GM18520 (cell line): ENCODE data around the gene GGT6.
A peak's percentile ranks its signal among the peaks of the same experiment; 100 is the strongest.

ENCODE experiments used
- ATAC-seq: cut with Tn5 transposase; IDR thresholded peaks from one replicate; pipeline ENCODE4 v1.9.1; 2021; ENCODE audit not compliant: unreplicated experiment

The GGT6 gene

DNA sequence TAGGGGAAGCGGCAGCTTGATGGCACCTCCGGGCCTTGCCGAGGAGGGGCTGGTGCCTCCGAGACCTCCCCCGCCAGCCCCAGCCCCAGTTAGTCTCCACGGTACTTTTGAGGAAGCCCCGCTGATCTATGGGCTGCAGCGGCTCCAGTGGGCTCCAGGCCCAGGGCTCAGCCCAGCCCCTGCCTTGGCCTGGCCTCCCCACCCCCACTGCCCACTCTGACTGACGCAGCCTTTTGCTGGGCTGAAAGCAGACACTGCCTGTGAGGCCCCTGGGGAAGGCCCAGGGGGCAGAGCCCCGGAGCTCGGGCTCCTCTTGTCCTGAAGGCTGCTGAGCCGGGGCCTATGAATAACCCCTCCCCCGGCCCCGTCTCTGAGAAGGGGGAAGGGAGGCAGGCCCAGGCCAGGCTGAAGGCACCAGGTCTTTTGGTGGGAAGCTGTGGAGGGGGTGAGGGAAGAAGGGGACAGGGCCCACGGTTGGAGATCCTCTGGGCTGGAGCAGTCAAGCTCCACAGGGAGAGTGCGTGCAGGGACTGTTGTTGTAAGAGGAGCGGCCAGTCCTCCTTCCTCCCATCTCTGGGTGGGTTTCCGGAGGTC, 16.4 kb upstream of the GGT6 start:
- no peak for ATAC-seq

DNA sequence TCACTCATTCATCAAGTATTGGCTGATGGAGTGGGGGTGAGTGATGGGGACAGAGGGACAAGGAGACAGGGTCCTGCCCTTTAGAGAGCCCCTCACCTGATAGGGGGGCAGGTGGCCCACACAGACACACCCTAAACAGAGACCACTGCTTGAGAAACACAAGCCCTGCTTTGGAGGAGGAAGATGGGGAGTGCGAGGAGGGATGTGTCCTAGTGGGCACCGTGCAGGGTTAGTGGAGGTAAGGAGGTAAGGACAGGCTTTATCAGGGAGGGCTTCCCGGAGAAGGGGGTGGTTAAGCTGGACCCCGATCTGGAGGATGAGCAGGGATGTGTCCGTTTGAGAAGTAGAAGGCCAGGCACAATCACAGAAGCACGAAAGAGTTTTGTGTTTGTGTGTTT, 15.8 kb upstream of the GGT6 start:
- no peak for ATAC-seq

GRCh38 chr17:4574448-4575045, 14.2 kb upstream of the GGT6 start:
- ATAC-seq = no peak

DNA sequence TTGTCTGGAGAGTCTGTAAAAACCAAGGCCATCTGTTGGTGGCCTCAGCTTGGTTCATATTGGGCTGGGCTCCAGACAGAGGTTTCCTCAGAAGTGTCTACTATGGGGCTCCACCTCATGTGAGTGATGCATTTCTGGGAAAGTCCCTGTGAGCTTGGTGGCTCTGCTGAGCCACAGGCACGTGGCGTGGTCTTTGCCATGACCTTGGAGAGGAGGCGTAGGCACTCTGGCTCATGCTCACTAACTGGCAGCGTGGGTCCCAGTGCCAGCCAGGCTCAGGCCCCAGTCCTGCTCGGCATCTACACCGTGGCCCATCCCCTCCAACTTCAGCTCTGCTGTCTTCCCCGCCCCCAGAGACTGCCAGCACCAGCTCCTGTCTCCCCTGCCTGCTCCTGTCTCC, 13.3 kb upstream of the GGT6 start:
- ATAC-seq = peak; percentile 74

GRCh38 chr17:4573115-4573514, 12.7 kb upstream of the GGT6 start:
- no peak for ATAC-seq

DNA sequence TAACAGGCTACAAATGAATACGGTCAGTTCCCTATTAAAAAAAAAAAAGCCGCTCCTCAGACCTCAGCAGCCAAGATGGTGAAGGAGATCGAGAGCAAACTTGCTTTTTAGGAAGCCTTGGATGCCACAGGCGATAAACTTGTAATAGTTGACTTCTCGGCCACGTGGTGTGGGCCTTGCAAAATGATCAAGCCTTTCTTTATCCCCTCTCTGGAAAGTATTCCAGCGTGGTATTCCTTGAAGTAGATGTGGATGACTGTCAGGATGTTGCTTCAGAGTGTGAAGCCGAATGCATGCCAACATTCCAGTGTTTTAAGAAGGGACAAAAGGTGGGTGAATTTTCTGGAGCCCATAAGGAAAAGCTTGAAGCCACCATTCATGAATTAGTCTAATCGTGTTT, 11.8 kb upstream of the GGT6 start:
- no peak for ATAC-seq

DNA sequence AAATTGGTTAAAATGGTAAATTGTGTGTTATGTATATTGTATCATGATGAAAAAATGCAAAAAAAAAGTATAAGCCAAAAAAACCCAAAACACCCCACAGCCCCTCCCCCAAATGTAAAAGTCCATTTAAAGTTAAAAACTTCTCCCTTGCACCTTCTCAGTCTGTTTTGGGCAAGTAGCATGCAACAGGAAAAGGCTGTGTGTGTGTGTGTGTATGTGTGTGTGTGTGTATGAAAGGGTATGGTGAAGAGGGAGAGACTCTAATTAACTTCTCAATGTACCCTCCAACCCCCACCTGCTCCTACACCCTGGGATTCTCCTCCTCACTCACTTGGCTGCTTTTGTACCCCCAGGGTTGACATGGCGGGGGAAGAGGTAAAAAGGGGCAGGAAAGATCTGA, 9.2 kb upstream of the GGT6 start:
- ATAC-seq = no peak

DNA sequence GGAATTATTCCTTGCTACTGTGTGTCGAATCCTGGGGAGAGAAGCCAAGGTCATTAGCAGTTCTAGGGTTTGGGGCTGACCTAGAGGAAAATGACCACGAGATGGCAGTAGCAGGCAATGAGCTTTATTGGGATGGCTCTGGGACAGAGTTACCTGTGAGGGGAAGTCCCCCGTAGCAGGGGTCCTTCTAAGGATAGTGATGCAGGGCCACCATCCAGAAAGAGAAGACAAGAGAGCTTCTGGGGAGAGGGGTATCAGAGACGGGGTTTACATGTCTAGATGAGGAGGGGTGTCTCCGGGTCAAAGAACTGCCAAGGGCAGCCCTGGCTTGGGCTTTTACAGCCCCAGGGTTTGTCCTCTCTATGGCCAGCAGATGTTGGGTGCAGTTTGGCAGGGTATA, 6.4 kb upstream of the GGT6 start:
- no peak for ATAC-seq

GRCh38 chr17:4565209-4566141, 5.1 kb upstream of the GGT6 start:
- ATAC-seq = no peak

- ATAC-seq = no peak
Measured at GRCh38 chr17:4562015-4562969, 1.9 kb upstream of the GGT6 start.

GRCh38 chr17:4560837-4561256, 470 bp upstream of the GGT6 start:
- no peak for ATAC-seq

GRCh38 chr17:4559966-4560365, 411 bp downstream of the GGT6 start:
- ATAC-seq = no peak

DNA sequence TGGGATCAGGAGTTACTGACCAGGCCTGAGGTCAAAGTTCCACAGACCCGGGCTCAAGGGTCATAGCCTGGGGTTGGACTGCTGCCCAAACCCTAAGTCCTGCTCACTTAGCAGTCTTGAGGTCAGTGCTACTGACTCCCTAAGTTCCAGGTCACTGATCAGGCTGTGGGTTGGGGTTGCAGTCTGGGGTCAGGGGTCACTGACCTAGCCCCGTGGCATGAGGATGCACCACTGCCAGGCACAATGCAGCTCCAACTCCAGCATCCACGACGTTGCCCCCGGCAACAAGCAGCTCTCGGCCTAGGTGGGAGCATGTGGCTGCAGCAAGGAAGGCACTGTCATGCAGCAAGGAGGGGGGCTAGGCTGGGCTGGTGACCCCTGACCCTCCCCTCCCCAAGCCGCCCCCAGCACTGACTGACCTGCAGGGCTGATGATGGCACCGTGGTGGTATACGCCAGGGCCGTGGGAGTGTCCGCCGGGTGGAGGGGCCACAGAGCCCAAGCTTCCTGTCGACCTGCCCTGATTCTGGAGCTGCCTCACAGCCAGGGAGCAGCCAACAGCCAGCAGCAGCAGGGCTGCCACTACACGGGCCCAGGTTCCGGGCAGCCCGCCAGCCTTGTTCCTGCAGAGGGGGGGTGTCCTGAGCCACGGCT, 1.1 kb downstream of the GGT6 start:
- no peak for ATAC-seq

- ATAC-seq = no peak
Measured at GRCh38 chr17:4558347-4558971, 1.9 kb downstream of the GGT6 start.

- no peak for ATAC-seq
Measured at GRCh38 chr17:4557626-4558346, 2.6 kb downstream of the GGT6 start.

DNA sequence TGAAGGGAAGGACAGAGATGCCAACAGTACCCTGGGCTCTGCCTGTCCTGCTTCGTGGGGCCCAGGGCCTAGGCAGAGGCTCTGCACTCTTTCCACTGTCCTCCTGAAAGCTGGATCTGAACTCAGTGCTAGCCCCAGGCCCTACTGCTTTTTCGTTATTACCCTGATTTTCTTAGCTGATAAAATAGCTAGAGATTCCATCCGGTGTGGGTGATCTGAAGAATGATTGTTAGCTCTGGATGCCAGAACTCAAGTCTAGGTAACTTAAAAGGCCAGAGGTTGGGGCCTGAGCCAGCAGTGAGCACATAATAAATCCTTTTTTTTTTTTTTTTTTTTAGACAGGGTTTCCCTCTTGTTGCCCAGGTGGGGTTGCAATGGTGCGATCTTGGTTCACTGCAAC, 3.4 kb downstream of the GGT6 start:
- ATAC-seq = no peak

DNA sequence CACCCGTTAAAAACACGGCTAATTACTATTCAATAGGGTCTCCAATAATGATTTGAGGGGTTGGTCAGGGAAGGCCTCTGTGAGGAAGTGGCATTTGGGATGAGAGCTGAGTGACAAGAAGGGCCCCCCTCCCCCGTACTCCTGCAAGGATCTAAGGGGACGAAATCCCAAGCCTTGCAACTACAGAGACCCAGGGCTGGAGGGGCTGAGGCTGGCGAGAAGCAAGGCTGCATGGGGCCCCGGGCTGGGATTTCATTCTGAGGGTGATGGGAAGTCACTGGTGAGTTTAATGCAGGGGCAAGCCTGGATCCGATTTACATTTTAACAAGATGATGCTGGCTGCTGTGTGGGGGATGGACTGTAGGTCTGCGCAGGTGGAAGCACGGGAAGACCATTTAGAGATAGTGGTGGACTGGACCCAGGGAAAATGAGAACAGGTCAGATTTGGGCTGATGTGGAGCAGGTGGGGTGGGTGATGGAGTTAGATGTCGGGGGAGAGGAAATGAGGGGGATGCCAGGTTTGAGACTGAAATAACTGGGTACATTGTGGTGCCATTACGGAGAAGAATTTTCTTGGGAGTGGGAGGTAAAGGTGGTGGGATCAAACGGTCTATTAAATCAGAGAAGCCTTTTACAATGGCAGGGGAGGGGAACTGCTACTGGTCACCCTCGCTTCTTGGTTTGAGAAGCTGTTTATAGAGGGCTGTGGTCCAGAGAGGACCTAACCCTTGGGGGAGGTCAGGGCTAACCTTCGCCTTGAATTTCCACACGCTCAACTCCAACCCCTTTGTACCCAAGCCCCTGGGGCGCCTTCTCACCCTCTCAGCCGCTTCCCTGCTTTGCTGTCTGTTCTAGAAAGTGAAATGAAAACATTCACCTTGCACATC, 4.3 kb downstream of the GGT6 start:
- no peak for ATAC-seq

DNA sequence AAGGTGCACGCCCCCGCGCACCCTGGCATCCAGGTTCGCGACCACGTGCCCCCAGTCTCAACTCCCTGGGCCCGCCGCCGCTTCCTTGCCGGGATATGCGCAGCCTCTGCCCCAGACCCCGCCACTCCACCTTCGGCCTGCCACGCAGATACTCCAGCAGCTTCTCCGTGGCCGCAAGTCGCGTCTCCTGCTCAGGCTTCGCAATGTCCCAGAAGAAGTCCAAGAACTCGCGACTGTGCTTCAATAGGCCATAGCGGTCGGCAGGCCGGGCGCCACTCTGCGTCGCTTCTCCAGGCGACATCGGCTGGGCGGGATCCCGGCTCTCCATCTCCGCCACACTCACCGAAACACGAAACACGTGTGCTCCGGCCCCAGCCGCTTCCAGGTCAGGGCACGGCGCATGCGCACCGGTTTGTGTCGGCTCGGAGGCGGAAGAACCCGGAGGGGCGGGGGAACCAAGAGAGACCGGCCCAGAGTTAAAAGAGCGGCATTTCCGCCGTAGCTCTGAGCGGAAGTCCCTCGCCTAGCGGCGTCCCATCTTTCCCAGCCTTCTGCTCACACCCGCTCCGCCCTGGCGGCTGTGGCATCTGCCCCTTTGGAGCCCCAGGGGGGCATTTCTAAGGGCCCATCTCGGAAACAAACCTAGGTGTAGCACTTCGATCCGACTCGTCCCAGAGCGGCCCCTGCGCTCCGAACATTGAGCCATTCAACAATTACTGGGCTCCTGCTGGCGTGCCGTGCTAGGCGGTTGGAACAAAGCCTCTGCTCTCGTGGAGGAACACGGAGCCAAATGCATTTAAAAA, 5.2 kb downstream of the GGT6 start, which contains the start of gene MYBBP1A:
TSS of gene MYBBP1A (minus strand) at position 388 of the 803 bp plus-strand sequence. CDS start at position 328, 60 bp downstream.
- ATAC-seq = peak; percentile 78
